SH-SY5Y (cell line): ENCODE measurements around the gene PTGR3.

Source experiments
- GATA2 ChIP-seq: IDR thresholded peaks from 2 replicates; pipeline ENCODE4 v1.6.1; 2011; ENCODE audit warnings: mild to moderate bottlenecking, low read depth, low read length
- GATA3 ChIP-seq: IDR thresholded peaks from 2 replicates; pipeline ENCODE4 v1.6.1; 2011; ENCODE audit warnings: low read depth, mild to moderate bottlenecking, low read length, moderate library complexity

PTGR3 gene

GRCh38 chr18:75167759-75168618 is 41.0 kb downstream of the PTGR3 start:
- TF ChIP-seq GATA2 (no peak), GATA3 (no peak)

GRCh38 chr18:75167137-75167536 is 41.8 kb downstream of the PTGR3 start:
- no peak for TF ChIP-seq GATA2
- no peak for TF ChIP-seq GATA3

- TF ChIP-seq GATA3 (no peak), GATA2 (no peak)
Observed at GRCh38 chr18:75165926-75166325, 43.0 kb downstream of the PTGR3 start.

GRCh38 chr18:75164479-75164878 is 44.5 kb downstream of the PTGR3 start:
- TF ChIP-seq GATA3, result no peak
- TF ChIP-seq GATA2, result no peak

GRCh38 chr18:75163736-75164135 is 45.2 kb downstream of the PTGR3 start:
- TF ChIP-seq GATA3, result no peak
- TF ChIP-seq GATA2, result no peak

- no peak for TF ChIP-seq GATA3
- TF ChIP-seq GATA2, result no peak
Observed at GRCh38 chr18:75162978-75163377, 46.0 kb downstream of the PTGR3 start.

GRCh38 chr18:75162467-75162866 is 46.5 kb downstream of the PTGR3 start:
- TF ChIP-seq GATA2 (no peak), GATA3 (no peak)

- no peak for TF ChIP-seq GATA2
- no peak for TF ChIP-seq GATA3
Observed at GRCh38 chr18:75161256-75162028, 47.5 kb downstream of the PTGR3 start.

- no peak for TF ChIP-seq GATA2
- no peak for TF ChIP-seq GATA3
Observed at GRCh38 chr18:75160364-75160763, 48.6 kb downstream of the PTGR3 start.

GRCh38 chr18:75159646-75160356 is 49.1 kb downstream of the PTGR3 start:
- TF ChIP-seq GATA3, result no peak
- TF ChIP-seq GATA2, result no peak

GRCh38 chr18:75159238-75159518 is 49.8 kb downstream of the PTGR3 start:
- TF ChIP-seq GATA3 (no peak), GATA2 (no peak)
